ENCODE results near the gene TSPAN32.

TSPAN32 gene

GRCh38 chr11:2301631-2302305 lies at the start of gene TSPAN32, which contains the start of gene C11orf21:
Gene TSPAN32 (plus strand): TSS chr11:2302013. CDS start chr11:2302150, 137 bp downstream.
Gene C11orf21 (minus strand): TSS chr11:2301918. CDS start chr11:2301808, 110 bp downstream.
- DNase-seq = peak; percentile 77

DNA sequence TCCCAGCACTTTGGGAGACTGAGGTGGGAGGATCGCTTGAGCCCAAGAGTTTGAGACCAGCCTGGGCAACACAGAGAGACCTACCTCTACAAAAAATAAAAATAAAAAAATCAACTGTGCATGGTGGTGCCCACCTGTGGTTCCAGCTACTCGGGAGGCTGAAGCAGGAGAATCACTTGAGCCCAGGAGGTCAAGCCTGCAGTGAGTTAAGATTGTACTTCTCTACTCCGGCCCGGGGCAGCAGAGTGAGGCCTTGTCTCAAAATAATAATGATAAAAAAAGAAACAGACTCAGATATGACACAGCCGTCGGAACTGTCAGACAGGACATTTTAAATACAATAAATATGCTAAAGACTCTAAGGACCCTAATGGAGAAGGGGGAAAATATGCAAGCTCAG lies 49.8 kb upstream of the TSPAN32 start:
- DNase-seq = no peak

DNA sequence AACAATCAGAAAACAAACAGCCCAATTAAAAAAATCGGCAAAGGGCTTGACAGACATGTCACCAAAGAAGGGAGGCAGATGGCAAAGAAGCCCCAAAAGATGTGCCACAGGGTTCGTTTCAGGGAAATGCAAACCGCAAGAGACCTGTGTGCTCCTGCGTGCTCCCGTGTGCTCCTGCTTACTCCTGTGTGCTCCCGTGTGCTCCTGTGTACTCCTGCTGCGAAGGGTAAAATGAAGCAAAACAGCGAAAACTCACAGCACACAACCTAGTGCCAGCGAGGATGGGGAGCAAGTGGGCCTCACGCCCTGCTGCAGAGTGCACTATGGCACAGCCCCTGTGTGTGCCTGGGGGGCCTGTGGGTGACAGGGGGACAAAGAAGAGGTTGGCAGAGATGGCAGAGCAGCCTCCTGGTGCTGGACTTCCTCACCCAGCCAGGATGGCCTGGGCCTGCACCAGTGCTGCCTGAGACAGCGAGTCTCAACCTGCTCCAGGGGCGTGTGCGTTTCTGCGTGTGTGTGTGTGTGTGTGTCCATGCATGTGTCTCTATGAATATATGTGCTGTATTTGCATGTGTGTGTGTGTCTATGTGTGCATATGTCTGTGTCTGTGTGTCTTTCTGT lies 45.4 kb upstream of the TSPAN32 start:
- no peak for DNase-seq

- DNase-seq = no peak
Measured at GRCh38 chr11:2256951-2257700, 44.7 kb upstream of the TSPAN32 start.

GRCh38 chr11:2258501-2259465 lies 43.0 kb upstream of the TSPAN32 start:
- no peak for DNase-seq

DNA sequence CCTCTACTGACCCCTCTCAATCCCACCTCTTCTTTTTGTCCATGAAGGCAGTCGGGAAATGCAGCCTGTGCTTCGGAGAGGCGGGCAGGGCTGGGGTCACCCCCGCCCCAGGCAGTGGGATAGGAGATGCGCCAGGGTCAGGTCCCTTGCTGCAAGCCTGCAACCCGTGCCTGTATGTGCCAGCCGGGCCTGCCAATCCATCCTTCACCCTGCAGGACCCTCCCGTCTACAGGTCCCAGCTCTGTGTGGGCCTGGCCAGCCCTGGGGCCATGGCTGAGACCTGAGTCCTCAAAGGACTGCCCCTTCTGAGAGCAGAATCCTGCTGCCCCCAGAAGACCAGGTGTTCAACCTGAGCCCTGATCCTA lies 42.4 kb upstream of the TSPAN32 start:
- no peak for DNase-seq

DNA sequence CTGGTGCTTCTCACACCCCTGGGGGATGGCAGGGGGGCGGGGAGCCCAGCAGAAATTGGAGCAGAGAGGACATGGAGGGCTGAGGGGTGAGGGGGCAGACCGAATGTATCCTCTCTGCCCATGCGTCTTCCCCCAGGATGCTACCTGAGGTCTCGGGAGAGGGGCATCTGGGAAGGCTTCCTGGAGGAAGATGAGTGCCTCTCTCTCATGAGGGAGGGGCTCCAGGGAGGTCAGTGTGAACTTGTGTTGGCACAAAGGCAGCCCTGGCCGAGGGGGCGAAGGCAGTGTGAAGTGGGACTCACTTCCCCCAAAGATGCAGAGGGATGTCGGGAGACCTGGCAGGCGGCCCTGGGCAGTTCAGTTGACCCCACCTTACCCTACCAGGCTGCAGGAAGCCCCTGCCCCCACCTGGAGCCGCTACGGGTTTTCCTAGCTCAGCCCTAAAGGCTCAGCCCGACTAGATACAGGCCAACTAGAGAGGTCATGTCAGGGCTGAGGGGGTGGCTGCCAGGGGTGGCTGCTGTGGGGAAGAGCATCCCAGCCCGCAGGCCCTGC lies 41.8 kb upstream of the TSPAN32 start:
- DNase-seq = no peak

DNA sequence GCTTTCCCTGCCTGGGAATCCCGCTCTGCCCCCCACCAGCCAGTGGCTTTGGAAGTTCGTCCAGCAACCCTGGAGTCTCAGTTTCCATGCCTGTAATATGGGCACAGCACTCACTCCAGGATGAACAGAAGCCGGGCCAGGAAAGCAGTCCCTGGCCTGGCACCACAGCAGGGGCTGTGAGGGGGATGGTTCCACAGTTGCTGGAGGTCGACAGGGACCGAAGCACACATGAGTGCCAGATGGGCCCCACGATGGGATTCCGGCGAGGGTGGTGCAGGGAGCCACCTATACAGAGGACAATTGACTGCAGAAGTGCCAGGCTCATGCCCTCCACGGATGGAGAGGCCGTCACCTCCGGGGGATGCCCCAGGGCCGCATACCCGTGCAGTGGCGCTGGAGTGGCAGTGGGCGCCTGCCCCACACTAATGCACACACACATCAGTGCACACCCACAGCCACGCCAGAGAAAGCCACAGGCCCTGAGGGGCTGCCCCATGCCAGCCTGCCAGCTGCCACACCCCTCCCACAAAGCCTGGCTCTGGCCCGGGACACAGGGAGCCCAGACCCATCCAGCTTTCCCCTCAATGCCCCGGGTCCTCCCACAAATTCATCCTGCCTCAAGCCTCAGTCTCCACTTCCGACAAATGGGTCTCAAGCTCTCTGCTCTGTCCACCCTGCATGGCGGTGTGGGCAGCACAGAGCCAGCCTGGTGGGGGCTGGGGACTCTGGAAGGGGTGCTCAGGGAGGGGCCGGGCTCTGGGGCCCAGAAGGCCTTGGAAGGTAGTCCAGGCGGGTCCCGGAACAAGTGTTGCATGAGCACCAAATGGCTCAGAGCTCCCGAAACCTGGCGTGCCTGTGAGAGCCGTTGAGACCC lies 41.1 kb upstream of the TSPAN32 start:
- no peak for DNase-seq

DNA sequence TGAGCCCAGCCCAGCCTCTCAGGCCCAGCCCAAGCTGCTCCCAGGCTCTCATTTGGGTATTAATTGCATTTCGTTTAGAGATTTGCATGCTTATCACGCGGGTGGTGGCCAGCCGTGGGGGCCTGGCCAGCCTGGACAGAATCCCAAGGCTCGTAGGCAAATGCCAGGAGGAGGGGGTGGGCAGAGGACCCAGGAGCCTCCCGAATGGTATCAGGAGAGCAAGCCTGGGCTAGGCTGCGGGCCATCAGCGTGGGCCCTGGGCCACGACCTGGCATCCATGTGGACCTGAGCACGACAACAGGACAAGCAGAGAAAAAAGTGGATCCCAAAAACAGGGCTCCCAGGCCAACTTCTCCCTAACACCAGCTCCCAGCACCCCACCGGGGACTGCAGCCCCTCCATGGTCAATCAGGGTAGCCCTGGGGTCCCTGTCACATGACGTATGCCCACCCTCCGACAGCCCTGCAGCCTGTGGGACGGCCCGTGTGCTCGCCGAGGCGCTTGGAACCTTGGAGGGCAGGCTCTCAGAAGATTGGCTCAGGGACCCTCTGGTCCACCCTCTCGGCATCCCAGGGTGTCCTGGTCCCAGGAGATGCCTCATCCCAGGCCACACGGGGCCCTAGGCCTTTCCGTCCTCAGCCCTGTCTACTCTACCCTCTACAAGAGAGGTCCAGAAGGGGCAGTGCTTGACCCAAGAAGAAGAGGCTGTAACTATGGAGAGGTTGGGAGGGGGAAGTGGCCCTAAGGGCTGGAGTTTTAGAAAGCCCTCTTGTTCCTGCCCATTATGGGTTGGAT lies 40.2 kb upstream of the TSPAN32 start:
- no peak for DNase-seq

- no peak for DNase-seq
Measured at GRCh38 chr11:2262301-2263070, 39.3 kb upstream of the TSPAN32 start.

- DNase-seq = no peak
Measured at GRCh38 chr11:2263071-2263565, 38.7 kb upstream of the TSPAN32 start.

DNA sequence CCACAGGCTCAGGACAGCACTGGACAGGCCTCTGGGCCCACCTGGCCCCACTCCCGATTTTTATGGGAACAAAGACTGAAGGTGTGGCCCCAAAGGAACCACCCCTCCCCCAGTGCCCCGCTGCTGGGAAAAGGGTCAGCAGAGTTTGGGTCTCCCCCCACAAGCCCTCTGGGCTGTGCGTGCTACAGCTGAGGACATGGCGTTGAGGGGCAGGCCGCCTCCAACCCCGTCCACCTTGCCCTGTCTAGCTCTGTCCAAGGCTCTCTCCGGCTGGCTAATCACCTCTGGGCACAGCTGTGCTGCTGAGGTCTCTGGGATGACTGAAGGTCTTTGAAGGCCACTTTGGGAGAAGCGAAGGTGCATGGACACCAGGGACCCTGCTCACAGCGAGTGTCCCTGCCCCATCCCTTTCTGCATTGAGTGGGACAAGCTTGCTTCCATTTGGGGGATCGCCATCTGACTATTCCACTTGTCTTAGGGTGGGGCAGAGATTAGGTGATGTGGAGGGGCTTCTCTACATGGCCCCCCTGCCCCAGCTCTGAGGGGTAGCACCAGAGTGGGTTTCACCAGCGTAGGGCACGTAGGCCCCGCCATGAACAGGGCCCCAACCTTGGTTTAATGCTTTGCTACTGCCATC lies 38.0 kb upstream of the TSPAN32 start:
- no peak for DNase-seq

GRCh38 chr11:2264366-2265053 lies 37.3 kb upstream of the TSPAN32 start:
- no peak for DNase-seq

DNA sequence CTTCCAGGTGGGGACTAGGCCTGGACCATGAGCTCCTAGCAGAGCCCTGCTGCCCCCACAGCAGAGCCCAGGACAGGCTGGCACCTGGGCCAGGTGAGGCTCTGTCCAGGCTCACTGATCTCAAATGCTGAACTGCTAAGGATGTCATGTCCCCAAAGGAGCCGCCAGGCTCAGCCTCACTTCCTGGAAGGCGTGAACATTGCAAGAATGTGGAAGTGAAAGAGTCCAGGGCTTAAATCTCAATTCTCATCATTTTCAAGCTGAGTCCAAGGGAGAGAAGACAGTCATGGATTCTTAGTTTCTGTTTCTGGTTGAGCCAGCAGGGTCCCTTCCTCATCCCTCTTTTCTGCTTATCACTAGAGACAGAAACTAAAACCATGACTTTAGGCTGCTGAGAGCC lies 36.4 kb upstream of the TSPAN32 start:
- DNase-seq = peak; percentile 62

- DNase-seq = no peak
Measured at GRCh38 chr11:2265854-2266585, 35.8 kb upstream of the TSPAN32 start.

DNA sequence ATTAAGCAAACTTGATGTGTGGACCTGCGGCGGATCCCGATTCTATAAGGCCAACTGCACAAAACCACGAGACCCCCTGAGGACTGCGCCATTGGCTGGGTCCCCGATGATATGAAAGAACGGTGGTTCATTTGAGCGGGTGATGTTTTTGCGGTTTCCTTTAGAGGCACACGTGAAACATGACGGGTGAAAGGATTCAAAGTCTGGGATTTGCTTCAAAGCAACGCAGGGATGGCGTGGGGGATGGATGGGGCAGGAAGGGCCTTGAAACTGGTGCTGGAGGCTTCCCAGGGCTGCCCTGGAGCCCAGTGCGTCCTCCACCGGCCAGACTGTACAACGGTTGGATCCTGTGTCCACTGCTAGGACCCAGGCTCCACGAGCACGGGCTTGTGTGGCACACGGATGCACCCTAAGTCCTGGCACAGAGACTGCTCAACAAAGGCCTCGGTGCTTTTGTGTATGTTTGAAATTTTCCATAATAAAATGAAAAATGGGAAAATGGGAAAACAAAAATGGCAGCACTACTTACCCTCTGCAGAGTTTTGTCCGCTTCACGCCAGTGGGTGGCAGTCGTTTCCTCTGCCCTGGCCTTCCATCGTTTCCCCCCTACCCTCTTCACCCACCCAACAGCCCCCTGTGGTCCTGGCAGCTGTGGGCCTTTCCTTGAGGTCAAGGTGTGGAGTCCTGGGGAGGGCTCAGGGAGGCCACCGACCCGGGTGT lies 35.1 kb upstream of the TSPAN32 start:
- DNase-seq = no peak

- DNase-seq = no peak
Measured at GRCh38 chr11:2267306-2267850, 34.4 kb upstream of the TSPAN32 start.

Data from CD4-positive, alpha-beta T cell treated with Interferon gamma for 1 hour (primary cell).